Progenitor cell of endocrine pancreas (in vitro differentiated cells): Measurements from ENCODE around the gene GFAP. TPM values are rescaled to one million over a fixed set of nuclear protein-coding genes. Genes with fewer than 3 reads are reported as not detected.

Source experiments
- DNase-seq: peaks from one replicate; pipeline ENCODE4 v3.0.0; 2021; ENCODE audit warnings: low spot score; ENCODE audit not compliant: unreplicated experiment
- H3K27ac Mint-ChIP-seq: 2 replicates; pipeline ENCODE4 v1.8.0; 2021; ENCODE audit warnings: mild to moderate bottlenecking, moderate library complexity, mixed read lengths
- H3K27me3 Mint-ChIP-seq: 2 replicates; pipeline ENCODE4 v1.8.0; 2021; ENCODE audit warnings: mixed read lengths
- H3K36me3 Mint-ChIP-seq: 2 replicates; pipeline ENCODE4 v1.8.0; 2022; ENCODE audit warnings: mixed read lengths; ENCODE audit not compliant: insufficient read depth
- H3K4me1 Mint-ChIP-seq: 2 replicates; pipeline ENCODE4 v1.8.0; 2021; ENCODE audit warnings: low read depth, mixed read lengths
- H3K4me3 Mint-ChIP-seq: 2 replicates; pipeline ENCODE4 v1.8.0; 2021; ENCODE audit warnings: low read depth, mild to moderate bottlenecking, moderate library complexity, mixed read lengths
- H3K9me3 Mint-ChIP-seq: 2 replicates; pipeline ENCODE4 v1.8.0; 2021; ENCODE audit warnings: low read depth, mixed read lengths
- long read RNA-seq: library from polyadenylated mRNA; unstranded; transcript quantifications from one replicate; pipeline ENCODE4 v2.0.0, GENCODE V29; 2020
- total RNA-seq: library from RNA; stranded (reverse); gene quantifications from 2 replicates; pipeline ENCODE4 v1.2.1, GENCODE V29; 2021
- TF ChIP-seq, protein P1 (sequence below): fragments of 200-600 bp; sonication (generic); IDR thresholded peaks from one replicate; pipeline ENCODE4 v1.5.0; 2021; ENCODE audit warnings: antibody characterized with exemption, mild to moderate bottlenecking; ENCODE audit not compliant: unreplicated experiment

The GFAP gene
- total RNA-seq: not detected in 2 replicates
- long read RNA-seq: 0 reads

DNA sequence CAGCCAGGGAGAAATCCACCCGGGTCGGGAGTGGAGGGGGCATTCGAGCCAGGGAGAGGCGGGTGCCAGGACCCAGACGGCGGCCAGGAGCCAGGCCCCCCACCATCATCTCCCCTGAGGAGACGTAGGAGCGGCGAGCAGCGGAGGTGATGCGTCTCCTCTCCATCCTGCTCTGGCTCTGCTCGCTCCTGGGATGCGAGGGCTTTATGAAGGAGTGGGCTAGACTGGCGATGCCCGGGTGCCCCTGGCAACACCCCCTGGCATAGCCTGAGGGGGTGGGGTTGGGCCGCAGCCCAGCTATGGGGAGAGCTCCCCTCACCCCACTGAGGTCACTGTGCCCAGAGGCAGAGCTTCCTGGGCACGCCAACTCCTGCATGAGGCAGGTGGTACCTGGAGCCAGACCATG lies at the start of gene GFAP:
Gene GFAP (minus strand): TSS at position 180 of the 406 bp plus-strand sequence. CDS start 14 bp downstream, at position 166.
- Mint-ChIP-seq H3K36me3 (no peaks in the 10 kb centered on the region), H3K4me3 (no peak within 1 kb of the TSS), H3K27me3 (peaks cover 48% of the 10 kb centered on the region), H3K4me1 (no peaks in the 10 kb centered on the region), H3K27ac (peak within 1 kb of the TSS; percentile 33), H3K9me3 (no peaks in the 10 kb centered on the region)
- no peak for DNase-seq
- TF ChIP-seq, protein P1, sequence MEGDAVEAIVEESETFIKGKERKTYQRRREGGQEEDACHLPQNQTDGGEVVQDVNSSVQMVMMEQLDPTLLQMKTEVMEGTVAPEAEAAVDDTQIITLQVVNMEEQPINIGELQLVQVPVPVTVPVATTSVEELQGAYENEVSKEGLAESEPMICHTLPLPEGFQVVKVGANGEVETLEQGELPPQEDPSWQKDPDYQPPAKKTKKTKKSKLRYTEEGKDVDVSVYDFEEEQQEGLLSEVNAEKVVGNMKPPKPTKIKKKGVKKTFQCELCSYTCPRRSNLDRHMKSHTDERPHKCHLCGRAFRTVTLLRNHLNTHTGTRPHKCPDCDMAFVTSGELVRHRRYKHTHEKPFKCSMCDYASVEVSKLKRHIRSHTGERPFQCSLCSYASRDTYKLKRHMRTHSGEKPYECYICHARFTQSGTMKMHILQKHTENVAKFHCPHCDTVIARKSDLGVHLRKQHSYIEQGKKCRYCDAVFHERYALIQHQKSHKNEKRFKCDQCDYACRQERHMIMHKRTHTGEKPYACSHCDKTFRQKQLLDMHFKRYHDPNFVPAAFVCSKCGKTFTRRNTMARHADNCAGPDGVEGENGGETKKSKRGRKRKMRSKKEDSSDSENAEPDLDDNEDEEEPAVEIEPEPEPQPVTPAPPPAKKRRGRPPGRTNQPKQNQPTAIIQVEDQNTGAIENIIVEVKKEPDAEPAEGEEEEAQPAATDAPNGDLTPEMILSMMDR: no peak

DNA sequence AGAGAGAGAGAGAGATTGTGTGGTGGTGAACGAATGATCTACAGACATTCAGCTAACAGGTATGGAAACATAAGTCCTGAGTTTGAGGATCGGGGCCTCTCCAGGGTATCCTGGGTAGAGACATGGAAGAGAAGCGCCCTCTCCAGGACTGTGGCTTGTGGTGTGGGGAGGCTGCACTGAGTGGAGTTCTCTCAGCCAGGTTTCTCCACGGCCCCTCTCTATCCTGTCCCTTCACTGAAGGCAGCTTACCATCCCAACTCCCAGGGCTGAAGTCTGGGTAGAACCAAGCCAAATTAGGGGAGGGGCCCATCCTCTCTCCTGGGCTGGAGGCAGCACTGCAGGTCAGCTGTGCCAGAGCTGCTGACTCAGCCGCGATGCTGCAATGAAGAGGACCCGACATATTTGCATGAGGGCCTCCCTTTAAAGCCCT lies 46.6 kb upstream of the GFAP start:
- H3K36me3 Mint-ChIP-seq: no peaks in the 10 kb centered on the region
- H3K27me3 Mint-ChIP-seq: peaks cover 46% of the 10 kb centered on the region
- H3K4me3 Mint-ChIP-seq: no peak overlapping the region
- H3K4me1 Mint-ChIP-seq: peaks cover 1% of the 10 kb centered on the region
- TF ChIP-seq, protein P1: no peak
- H3K27ac Mint-ChIP-seq: no peak overlapping the region
- no peaks in the 10 kb centered on the region for H3K9me3 Mint-ChIP-seq
- no peak for DNase-seq

DNA sequence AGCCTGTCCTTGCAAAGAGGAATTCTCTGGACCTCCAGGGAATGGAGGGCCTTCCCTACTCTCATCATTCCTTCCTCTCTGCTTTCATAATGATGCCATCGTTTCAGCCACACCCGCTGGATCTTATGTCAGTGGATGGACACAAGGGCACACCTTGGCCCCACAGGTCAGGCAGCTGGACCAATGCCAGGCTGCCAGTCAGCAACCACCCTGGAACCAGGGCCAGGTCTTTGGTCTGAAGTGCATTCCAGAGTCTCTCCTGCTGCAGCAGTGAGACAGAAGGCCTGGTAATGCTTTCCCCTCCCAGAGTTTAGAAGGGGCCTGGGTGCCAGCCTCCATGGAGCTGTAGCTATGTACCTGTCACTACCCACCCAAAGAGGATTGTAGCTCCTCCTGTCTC lies 45.4 kb upstream of the GFAP start:
- Mint-ChIP-seq H3K36me3 (no peaks in the 10 kb centered on the region), H3K4me1 (no peaks in the 10 kb centered on the region), H3K27me3 (peaks cover 39% of the 10 kb centered on the region), H3K27ac (no peak overlapping the region), H3K4me3 (no peak overlapping the region), H3K9me3 (no peaks in the 10 kb centered on the region)
- TF ChIP-seq, protein P1: no peak
- no peak for DNase-seq

DNA sequence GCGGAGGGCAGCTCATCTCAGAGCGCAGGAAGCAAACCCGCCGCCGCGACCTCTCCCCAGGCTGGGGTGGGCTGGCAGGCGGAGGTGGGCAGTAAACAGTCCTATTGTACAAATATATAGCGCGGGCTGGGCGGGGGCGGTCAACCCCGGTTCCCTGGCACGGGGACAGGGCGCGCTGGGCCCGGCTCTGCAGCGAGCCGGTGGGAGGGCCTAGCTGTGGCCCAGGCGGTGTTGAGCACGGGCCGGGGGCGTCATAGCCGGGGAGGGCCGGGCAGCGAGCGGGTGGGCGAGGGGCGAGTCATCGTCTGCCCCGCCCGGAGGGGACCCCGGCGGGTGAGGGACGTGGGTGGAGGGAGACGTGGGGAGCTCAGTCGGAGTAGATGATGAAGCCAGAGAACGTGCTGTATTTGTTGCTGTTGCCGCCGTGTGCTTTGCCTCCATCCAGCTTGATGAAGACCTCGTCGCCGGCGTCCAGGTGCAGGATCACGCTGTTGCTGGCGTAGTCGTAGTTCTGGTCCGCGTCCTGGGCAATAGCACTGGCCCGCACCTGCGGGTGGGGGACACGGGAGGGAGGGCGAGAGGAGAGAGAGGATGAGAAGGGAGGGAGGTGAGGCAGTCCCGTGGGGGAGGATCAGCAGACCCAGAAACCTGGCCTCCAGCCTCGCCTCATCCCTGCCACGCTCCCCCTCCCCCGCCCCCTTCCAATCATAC lies 44.7 kb upstream of the GFAP start:
- no peak for DNase-seq

DNA sequence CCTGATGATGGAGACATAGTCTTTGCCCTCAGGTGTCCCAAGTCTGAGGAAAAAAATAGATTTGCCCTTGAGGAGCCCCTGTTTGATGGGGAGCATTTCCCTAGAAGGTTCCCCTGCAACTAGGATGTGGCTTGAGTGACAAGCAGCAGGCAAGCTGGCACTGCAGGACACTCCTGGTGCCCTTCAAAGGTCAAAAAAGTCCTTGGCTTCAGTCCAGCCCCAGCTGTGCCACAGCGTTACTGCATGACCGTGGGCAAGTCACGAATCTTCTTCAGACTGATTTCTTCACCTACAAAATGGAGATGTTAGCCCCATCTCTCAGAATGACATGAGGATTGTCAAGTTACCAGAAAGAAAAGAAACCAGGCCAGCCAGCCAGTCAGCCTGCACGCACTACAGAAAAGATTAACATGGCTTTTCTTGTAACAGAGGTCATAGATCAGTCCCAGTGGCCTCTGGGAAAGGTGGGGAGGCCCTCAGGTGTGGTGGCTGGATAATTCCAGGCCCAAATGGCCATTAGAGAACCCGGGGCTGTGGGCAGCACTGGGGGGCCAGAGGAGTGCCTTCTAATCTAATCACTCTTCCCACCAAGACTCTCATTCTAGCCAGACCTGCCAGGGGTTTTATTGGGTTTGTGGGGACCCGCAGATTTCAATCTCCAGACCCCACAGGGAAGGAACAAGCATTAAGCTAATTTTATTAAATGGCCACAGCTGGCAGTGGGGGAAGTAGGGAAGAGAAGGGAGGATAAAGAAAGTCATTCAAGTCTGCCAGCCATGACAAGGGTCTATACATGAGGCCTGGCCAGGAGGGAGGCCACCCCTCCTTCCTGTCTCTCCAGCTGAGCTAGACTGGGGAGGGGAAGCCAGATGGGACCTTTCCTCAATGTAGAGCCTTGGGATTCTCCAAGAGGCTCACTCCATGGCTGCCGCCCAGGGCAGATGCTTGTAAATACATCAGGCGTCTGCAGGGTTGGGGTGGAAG lies 42.0 kb upstream of the GFAP start:
- no peaks in the 10 kb centered on the region for H3K36me3 Mint-ChIP-seq
- TF ChIP-seq, protein P1: no peak
- peaks cover 22% of the 10 kb centered on the region for H3K27me3 Mint-ChIP-seq
- no peaks in the 10 kb centered on the region for H3K9me3 Mint-ChIP-seq
- H3K27ac Mint-ChIP-seq: no peak overlapping the region
- H3K4me3 Mint-ChIP-seq: no peak overlapping the region
- H3K4me1 Mint-ChIP-seq: no peaks in the 10 kb centered on the region
- no peak for DNase-seq

More for the DNA sequence above, 44.7 kb upstream of the GFAP start:
- Mint-ChIP-seq H3K4me1 (no peaks in the 10 kb centered on the region), H3K27me3 (peaks cover 35% of the 10 kb centered on the region), H3K36me3 (no peaks in the 10 kb centered on the region), H3K4me3 (no peak overlapping the region), H3K9me3 (no peaks in the 10 kb centered on the region), H3K27ac (no peak overlapping the region)
- TF ChIP-seq, protein P1: no peak
